Measurements from ENCODE around the gene GPC3.

Gene GPC3

DNA sequence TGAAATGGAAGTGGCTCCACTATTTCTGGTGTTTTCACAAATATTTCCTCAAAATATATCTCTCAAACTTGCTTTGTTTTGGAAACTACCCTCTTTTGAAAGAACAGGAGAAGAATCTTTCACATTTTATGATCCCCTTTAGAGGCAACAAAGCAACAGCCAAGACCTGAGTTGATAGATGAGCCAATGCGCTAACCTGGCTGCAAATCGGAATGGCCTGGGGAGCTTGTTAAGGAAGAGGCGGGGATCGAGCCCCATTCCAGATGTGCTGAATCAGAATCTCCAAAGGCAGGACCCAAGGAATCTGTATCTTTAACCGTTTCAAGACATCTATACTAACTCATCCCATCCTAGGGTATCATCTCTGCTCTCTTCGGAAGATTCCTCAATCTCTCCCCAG lies 181.3 kb downstream of the GPC3 start:
- Histone ChIP-seq H3K79me2 (ENCODE audit: control insufficient read depth, insufficient read depth, low read length, unreplicated experiment) (no peaks in the 10 kb centered on the region), H3K36me3 (ENCODE audit: insufficient read depth, low read length) (no peaks in the 10 kb centered on the region), H2AFZ (ENCODE audit: low read length, unreplicated experiment) (no peak overlapping the region), H3K4me3 (ENCODE audit: low read depth, low read length) (no peak overlapping the region), H3K4me1 (ENCODE audit: control insufficient read depth, insufficient read depth, low read length, unreplicated experiment) (no peaks in the 10 kb centered on the region), H3K27me3 (ENCODE audit: insufficient read depth, low read length) (0 out of 2 replicates have a peak, but pooled peaks cover 3% of the 10 kb centered on the region), H3K27ac (ENCODE audit: low read depth, low read length) (no peak overlapping the region)

DNA sequence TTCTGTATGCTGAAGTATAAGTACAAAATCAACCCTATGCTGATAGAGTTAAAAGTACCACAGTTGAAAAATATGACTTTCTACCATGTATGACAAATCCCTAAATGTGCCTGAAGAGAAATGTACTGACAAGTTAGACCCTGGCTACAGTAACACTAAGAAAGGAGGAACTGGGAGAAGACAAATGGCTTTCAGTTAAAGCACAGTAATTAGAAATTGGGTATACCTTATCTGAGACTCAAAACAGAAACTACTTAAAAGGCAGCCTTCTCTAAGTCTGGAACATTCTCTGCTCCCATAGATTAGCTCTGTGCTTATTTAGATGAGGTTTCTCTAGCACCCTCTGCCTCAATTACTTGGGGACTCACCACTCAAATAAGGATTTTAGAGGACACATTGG lies 189.1 kb downstream of the GPC3 start:
- Histone ChIP-seq H3K27ac (ENCODE audit: low read depth, low read length) (no peak overlapping the region), H2AFZ (ENCODE audit: low read length, unreplicated experiment) (no peak overlapping the region), H3K36me3 (ENCODE audit: insufficient read depth, low read length) (no peaks in the 10 kb centered on the region), H3K4me1 (ENCODE audit: control insufficient read depth, insufficient read depth, low read length, unreplicated experiment) (no peaks in the 10 kb centered on the region), H3K79me2 (ENCODE audit: control insufficient read depth, insufficient read depth, low read length, unreplicated experiment) (no peaks in the 10 kb centered on the region), H3K27me3 (ENCODE audit: insufficient read depth, low read length) (0 out of 2 replicates have a peak, but pooled peaks cover 3% of the 10 kb centered on the region), H3K4me3 (ENCODE audit: low read depth, low read length) (no peak overlapping the region)

GRCh38 chrX:133794126-133794525 lies 191.3 kb downstream of the GPC3 start:
- H2AFZ ChIP-seq (ENCODE audit: low read length, unreplicated experiment): no peak overlapping the region
- no peak overlapping the region for H3K27ac ChIP-seq (ENCODE audit: low read depth, low read length)
- H3K27me3 ChIP-seq (ENCODE audit: insufficient read depth, low read length): no peaks in the 10 kb centered on the region
- no peaks in the 10 kb centered on the region for H3K79me2 ChIP-seq (ENCODE audit: control insufficient read depth, insufficient read depth, low read length, unreplicated experiment)
- no peaks in the 10 kb centered on the region for H3K4me1 ChIP-seq (ENCODE audit: control insufficient read depth, insufficient read depth, low read length, unreplicated experiment)
- H3K4me3 ChIP-seq (ENCODE audit: low read depth, low read length): no peak overlapping the region
- no peaks in the 10 kb centered on the region for H3K36me3 ChIP-seq (ENCODE audit: insufficient read depth, low read length)

- H2AFZ ChIP-seq (ENCODE audit: low read length, unreplicated experiment): no peak overlapping the region
Observed at GRCh38 chrX:133793626-133794025, 191.8 kb downstream of the GPC3 start.

DNA sequence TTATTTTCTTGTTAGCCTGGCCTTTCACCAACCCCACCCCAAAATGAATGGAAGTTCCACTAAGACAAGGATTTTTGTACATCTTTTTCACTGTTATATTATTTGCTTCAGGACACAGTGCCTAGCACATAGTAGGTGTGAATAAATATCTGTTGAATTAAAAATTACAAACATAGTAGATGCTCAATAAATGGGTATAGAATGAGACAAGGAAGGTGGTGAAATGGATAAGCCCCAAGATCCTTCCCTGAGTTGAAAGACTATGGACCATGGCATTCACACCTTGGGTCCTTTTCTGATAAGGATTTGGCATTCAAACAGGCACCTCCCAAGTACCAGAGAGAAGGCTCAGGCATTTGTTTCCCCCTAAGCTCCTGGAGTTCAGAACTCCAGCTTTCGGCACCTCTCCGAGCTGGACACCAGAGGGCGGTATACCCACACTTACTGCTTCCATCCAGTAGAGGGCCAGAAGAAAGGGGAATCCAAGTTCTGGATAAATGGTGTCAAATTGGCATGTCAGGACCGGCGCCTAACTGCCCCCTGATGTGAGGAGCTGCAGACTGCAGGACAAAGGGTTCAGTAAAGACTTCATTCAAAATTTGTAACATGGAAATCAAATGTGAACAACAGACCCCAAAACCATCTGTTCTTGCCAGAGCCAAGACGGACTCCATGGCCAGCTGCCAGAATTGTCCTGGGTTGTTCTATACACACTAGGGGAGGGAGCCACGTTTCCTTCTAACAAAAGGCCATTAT lies 193.0 kb downstream of the GPC3 start:
- Histone ChIP-seq H2AFZ (ENCODE audit: low read length, unreplicated experiment) (no peak overlapping the region), H3K4me1 (ENCODE audit: control insufficient read depth, insufficient read depth, low read length, unreplicated experiment) (no peaks in the 10 kb centered on the region), H3K79me2 (ENCODE audit: control insufficient read depth, insufficient read depth, low read length, unreplicated experiment) (no peaks in the 10 kb centered on the region), H3K27me3 (ENCODE audit: insufficient read depth, low read length) (no peaks in the 10 kb centered on the region), H3K4me3 (ENCODE audit: low read depth, low read length) (peak overlapping the region; percentile 71), H3K27ac (ENCODE audit: low read depth, low read length) (no peak overlapping the region), H3K36me3 (ENCODE audit: insufficient read depth, low read length) (no peaks in the 10 kb centered on the region)

More at GRCh38 chrX:133793626-133794025, 191.8 kb downstream of the GPC3 start:
- Histone ChIP-seq H3K79me2 (ENCODE audit: control insufficient read depth, insufficient read depth, low read length, unreplicated experiment) (no peaks in the 10 kb centered on the region), H3K4me3 (ENCODE audit: low read depth, low read length) (no peak overlapping the region), H3K36me3 (ENCODE audit: insufficient read depth, low read length) (no peaks in the 10 kb centered on the region), H3K27me3 (ENCODE audit: insufficient read depth, low read length) (no peaks in the 10 kb centered on the region), H3K4me1 (ENCODE audit: control insufficient read depth, insufficient read depth, low read length, unreplicated experiment) (no peaks in the 10 kb centered on the region), H3K27ac (ENCODE audit: low read depth, low read length) (no peak overlapping the region)

GRCh38 chrX:133789829-133790228 lies 195.6 kb downstream of the GPC3 start:
- no peak overlapping the region for H3K27ac ChIP-seq (ENCODE audit: low read depth, low read length)
- H3K36me3 ChIP-seq (ENCODE audit: insufficient read depth, low read length): no peaks in the 10 kb centered on the region
- no peaks in the 10 kb centered on the region for H3K79me2 ChIP-seq (ENCODE audit: control insufficient read depth, insufficient read depth, low read length, unreplicated experiment)
- H3K4me1 ChIP-seq (ENCODE audit: control insufficient read depth, insufficient read depth, low read length, unreplicated experiment): no peaks in the 10 kb centered on the region
- H2AFZ ChIP-seq (ENCODE audit: low read length, unreplicated experiment): no peak overlapping the region
- no peak overlapping the region for H3K4me3 ChIP-seq (ENCODE audit: low read depth, low read length)
- no peaks in the 10 kb centered on the region for H3K27me3 ChIP-seq (ENCODE audit: insufficient read depth, low read length)

GRCh38 chrX:133786382-133786781 lies 199.0 kb downstream of the GPC3 start:
- no peaks in the 10 kb centered on the region for H3K36me3 ChIP-seq (ENCODE audit: insufficient read depth, low read length)
- no peak overlapping the region for H3K4me3 ChIP-seq (ENCODE audit: low read depth, low read length)
- no peak overlapping the region for H2AFZ ChIP-seq (ENCODE audit: low read length, unreplicated experiment)
- no peak overlapping the region for H3K27ac ChIP-seq (ENCODE audit: low read depth, low read length)
- H3K79me2 ChIP-seq (ENCODE audit: control insufficient read depth, insufficient read depth, low read length, unreplicated experiment): no peaks in the 10 kb centered on the region
- H3K27me3 ChIP-seq (ENCODE audit: insufficient read depth, low read length): no peaks in the 10 kb centered on the region
- H3K4me1 ChIP-seq (ENCODE audit: control insufficient read depth, insufficient read depth, low read length, unreplicated experiment): no peaks in the 10 kb centered on the region

GRCh38 chrX:133783274-133783673 lies 202.1 kb downstream of the GPC3 start:
- Histone ChIP-seq H3K79me2 (ENCODE audit: control insufficient read depth, insufficient read depth, low read length, unreplicated experiment) (no peaks in the 10 kb centered on the region), H3K27ac (ENCODE audit: low read depth, low read length) (no peak overlapping the region), H3K4me3 (ENCODE audit: low read depth, low read length) (no peak overlapping the region), H3K4me1 (ENCODE audit: control insufficient read depth, insufficient read depth, low read length, unreplicated experiment) (no peaks in the 10 kb centered on the region), H3K27me3 (ENCODE audit: insufficient read depth, low read length) (no peaks in the 10 kb centered on the region), H2AFZ (ENCODE audit: low read length, unreplicated experiment) (no peak overlapping the region), H3K36me3 (ENCODE audit: insufficient read depth, low read length) (no peaks in the 10 kb centered on the region)

GRCh38 chrX:133781174-133781573 lies 204.2 kb downstream of the GPC3 start:
- no peaks in the 10 kb centered on the region for H3K79me2 ChIP-seq (ENCODE audit: control insufficient read depth, insufficient read depth, low read length, unreplicated experiment)
- H3K4me1 ChIP-seq (ENCODE audit: control insufficient read depth, insufficient read depth, low read length, unreplicated experiment): no peaks in the 10 kb centered on the region
- H3K27me3 ChIP-seq (ENCODE audit: insufficient read depth, low read length): no peaks in the 10 kb centered on the region
- H2AFZ ChIP-seq (ENCODE audit: low read length, unreplicated experiment): no peak overlapping the region
- no peaks in the 10 kb centered on the region for H3K36me3 ChIP-seq (ENCODE audit: insufficient read depth, low read length)
- no peak overlapping the region for H3K4me3 ChIP-seq (ENCODE audit: low read depth, low read length)
- no peak overlapping the region for H3K27ac ChIP-seq (ENCODE audit: low read depth, low read length)

- Histone ChIP-seq H3K79me2 (ENCODE audit: control insufficient read depth, insufficient read depth, low read length, unreplicated experiment) (no peaks in the 10 kb centered on the region), H3K4me1 (ENCODE audit: control insufficient read depth, insufficient read depth, low read length, unreplicated experiment) (no peaks in the 10 kb centered on the region), H2AFZ (ENCODE audit: low read length, unreplicated experiment) (no peak overlapping the region), H3K27ac (ENCODE audit: low read depth, low read length) (no peak overlapping the region), H3K36me3 (ENCODE audit: insufficient read depth, low read length) (no peaks in the 10 kb centered on the region), H3K4me3 (ENCODE audit: low read depth, low read length) (no peak overlapping the region), H3K27me3 (ENCODE audit: insufficient read depth, low read length) (no peaks in the 10 kb centered on the region)
Observed at GRCh38 chrX:133776072-133776471, 209.3 kb downstream of the GPC3 start.

DNA sequence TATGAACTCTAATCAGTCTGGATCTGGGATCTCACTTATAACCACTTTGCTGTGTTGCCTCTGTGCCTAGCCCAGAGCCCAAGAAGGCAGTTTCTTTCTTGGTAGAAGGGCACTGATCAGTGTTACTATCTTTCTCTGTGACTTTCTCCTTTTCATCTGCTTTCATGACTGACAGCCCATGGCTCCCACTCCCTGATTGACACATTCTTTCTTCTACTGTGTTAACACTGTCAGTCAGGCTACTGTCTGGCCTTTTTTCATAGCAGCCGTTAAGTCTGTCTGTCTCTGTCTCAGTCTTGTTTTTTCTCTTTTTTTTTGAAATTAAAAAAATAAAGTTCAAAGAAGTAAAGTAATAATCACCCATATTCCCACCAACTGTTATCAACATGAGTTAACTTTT lies 210.6 kb downstream of the GPC3 start:
- Histone ChIP-seq H3K27me3 (ENCODE audit: insufficient read depth, low read length) (no peaks in the 10 kb centered on the region), H3K27ac (ENCODE audit: low read depth, low read length) (no peak overlapping the region), H3K4me3 (ENCODE audit: low read depth, low read length) (no peak overlapping the region), H3K79me2 (ENCODE audit: control insufficient read depth, insufficient read depth, low read length, unreplicated experiment) (no peaks in the 10 kb centered on the region), H2AFZ (ENCODE audit: low read length, unreplicated experiment) (no peak overlapping the region), H3K4me1 (ENCODE audit: control insufficient read depth, insufficient read depth, low read length, unreplicated experiment) (no peaks in the 10 kb centered on the region), H3K36me3 (ENCODE audit: insufficient read depth, low read length) (no peaks in the 10 kb centered on the region)

All from ACC112 (cell line).